HepG2 (cell line): ENCODE data around the gene MYO16. TPM values are rescaled to one million over a fixed set of nuclear protein-coding genes. Genes with fewer than 3 reads are reported as not detected.

Source experiments
- ATAC-seq: fragments of 200-7000 bp; cut with Tn5 transposase; 3 replicates; pipeline ENCODE4 v1.9.1; 2020; ENCODE audit warnings: mild to moderate bottlenecking, moderate library complexity
- BruUV-seq: library from RNA; stranded (reverse); fragments of 400-500 nt; replicated peaks from 2 replicates; lab custom pipeline; 2021; lab: Mats Ljungman, UMichigan
- CTCF ChIA-PET: fragments of 300-600 bp; formaldehyde crosslinking; extraction: SDS; loops from one replicate; lab custom pipeline; 2021; ENCODE audit warnings: low total read pairs, inconsistent platforms, low intra/inter-chr PET ratio; lab: Yijun Ruan, JAX
- POLR2A ChIA-PET: fragments of 350-600 bp; sonication (Branson Sonifier 250); formaldehyde crosslinking; loops from one replicate; lab custom pipeline; 2020; ENCODE audit warnings: antibody characterized with exemption, inconsistent platforms; lab: Yijun Ruan, JAX
- DNase-seq: peaks from one replicate; pipeline ENCODE4 v3.0.0-alpha.2; 2015; ENCODE audit warnings: low spot score
- FAIRE-seq: peaks from 3 replicates; lab custom pipeline; 2011; peaks lifted over from hg19 to GRCh38; lab: Jason Lieb, UNC
- H2AFZ ChIP-seq: one replicate; pipeline ENCODE4 v1.6.1; 2011; ENCODE audit warnings: low read length, inconsistent platforms
- H3K27ac ChIP-seq: fragments of 300-600 bp; 3 replicates; pipeline ENCODE4 v1.8.0; 2011; ENCODE audit warnings: mixed run types, mild to moderate bottlenecking, mixed read lengths, low read length, inconsistent platforms; ENCODE audit not compliant: insufficient read depth; ENCODE audit errors: extremely low read length
- H3K27me3 ChIP-seq, 2 experiments: fragments of 200-600 bp in 1 of 2; 2 replicates in 1 of 2; 3 replicates in 1 of 2; pipeline versions ENCODE4 v1.6.0 to v1.8.0; 2011; ENCODE audit warnings: low read length in 2 of 2, mild to moderate bottlenecking in 2 of 2, moderate library complexity in 2 of 2, inconsistent platforms in 1 of 2; ENCODE audit not compliant: insufficient read depth in 2 of 2, control insufficient read depth in 1 of 2
- H3K36me3 ChIP-seq, 2 experiments: fragments of 200-600 bp in 1 of 2; replicated peaks in 1 of 2; 2 replicates in 1 of 2; 3 replicates in 1 of 2; pipeline versions ENCODE4 v1.5.1 to v1.8.0; 2011; ENCODE audit warnings: low read length in 2 of 2, inconsistent platforms in 1 of 2; ENCODE audit not compliant: insufficient read depth in 2 of 2, control insufficient read depth in 1 of 2
- H3K4me1 ChIP-seq: 2 replicates; pipeline ENCODE4 v1.5.1; 2012; ENCODE audit warnings: low read length, inconsistent platforms; ENCODE audit not compliant: insufficient read depth
- H3K4me2 ChIP-seq: 2 replicates; pipeline ENCODE4 v1.6.0; 2011; ENCODE audit warnings: low read depth, low read length, inconsistent platforms
- H3K4me3 ChIP-seq, 3 experiments: fragments of 200-600 bp in 1 of 3; sonication (generic), shearing (Covaris generic) in 1 of 3; replicated peaks in 1 of 3; 2 replicates each; pipeline ENCODE4 v1.5.1; 2011 to 2016; ENCODE audit warnings: low read length in 3 of 3, inconsistent platforms in 2 of 3, low read depth in 2 of 3, mild to moderate bottlenecking in 2 of 3, control low read depth in 1 of 3, mixed read lengths in 1 of 3; ENCODE audit not compliant: insufficient read depth in 1 of 3
- H3K79me2 ChIP-seq: one replicate; pipeline ENCODE4 v1.6.1; 2011; ENCODE audit warnings: low read length, inconsistent platforms; ENCODE audit not compliant: insufficient read depth
- H3K9ac ChIP-seq: 2 replicates; pipeline ENCODE4 v1.6.0; 2011; ENCODE audit warnings: mild to moderate bottlenecking, low read depth, low read length, inconsistent platforms; ENCODE audit not compliant: insufficient read depth
- H3K9me3 ChIP-seq: 2 replicates; pipeline ENCODE4 v1.5.1; 2012; ENCODE audit warnings: mild to moderate bottlenecking, low read length
- H4K20me1 ChIP-seq: 2 replicates; pipeline ENCODE4 v1.6.0; 2011; ENCODE audit warnings: inconsistent platforms, mild to moderate bottlenecking, low read length, moderate library complexity; ENCODE audit not compliant: insufficient read depth
- FLYWCH1 ChIP-seq: sonication (generic); formaldehyde crosslinking; IDR thresholded peaks from 2 replicates; pipeline ENCODE4 v1.8.1; 2023; ENCODE audit warnings: mild to moderate bottlenecking, missing genetic modification reagents
- STAG1 ChIP-seq: sonication (generic); formaldehyde crosslinking; IDR thresholded peaks from 2 replicates; pipeline ENCODE4 v1.4.0; 2020; ENCODE audit warnings: missing genetic modification reagents
- ZNF224 ChIP-seq: sonication (generic); formaldehyde crosslinking; IDR thresholded peaks from 2 replicates; pipeline ENCODE4 v1.5.0; 2020; ENCODE audit warnings: mild to moderate bottlenecking, missing genetic modification reagents
- WGBS: methylation state at CpG from one replicate; pipeline ENCODE4 v1.1.6; 2017; ENCODE audit warnings: low lambda C conversion rate; 5-methylcytosine and 5-hydroxymethylcytosine counted together
- in situ Hi-C: cut with HindIII; loops from 2 replicates; pipeline ENCODE4 v1.10.0; 2017; ENCODE audit warnings: low pct_unique_long_range_greater_than_20kb; ENCODE audit not compliant: extremely low pct_ligation_motif_present
- intact Hi-C: fragments of 100-400 bp; cut with micrococcal nuclease; formaldehyde crosslinking; loops from one replicate; pipeline ENCODE4 v1.10.0; 2022; ENCODE audit not compliant: unreplicated experiment
- polyA plus RNA-seq, 8 experiments: library from polyadenylated mRNA; depleted of rRNA in 3 of 8; stranded (reverse) in 7 of 8; unstranded in 1 of 8; fragments of >200 nt; fragmentation: Illumina TruSeq in 4 of 8; extraction: Trizol in 4 of 8; gene quantifications; 2 replicates each; pipeline versions ENCODE4 v1.2.1 to v1.2.3, GENCODE V29; 2011 to 2016; ENCODE audit warnings: low read depth in 4 of 8, missing spikeins in 1 of 8, mixed read lengths in 1 of 8; ENCODE audit not compliant: insufficient read depth in 1 of 8
- total RNA-seq, 5 experiments: library from RNA; depleted of rRNA; stranded (reverse); fragments of >200 nt; fragmentation: Illumina TruSeq; extraction: Trizol; gene quantifications; 2 replicates each; pipeline ENCODE4 v1.2.3, GENCODE V29; 2016; ENCODE audit warnings: low read depth in 1 of 5
- TF ChIP-seq, protein P1 (sequence below): sonication (generic); formaldehyde crosslinking; IDR thresholded peaks from 2 replicates; pipeline ENCODE4 v1.5.1; 2020; ENCODE audit warnings: missing genetic modification reagents, mild to moderate bottlenecking, borderline replicate concordance
- TF ChIP-seq, protein P2 (sequence below), 2 experiments: IDR thresholded peaks; 2 replicates each; pipeline ENCODE4 v1.6.1; 2011 to 2012; ENCODE audit warnings: low read length in 2 of 2, borderline replicate concordance in 1 of 2, low read depth in 1 of 2, mild to moderate bottlenecking in 1 of 2, moderate library complexity in 1 of 2
- TF ChIP-seq, protein P3 (sequence below): sonication (generic); formaldehyde crosslinking; IDR thresholded peaks from 2 replicates; pipeline ENCODE4 v1.5.0; 2020; ENCODE audit warnings: mild to moderate bottlenecking, missing genetic modification reagents, moderate library complexity

MYO16 gene
- total and polyA plus RNA-seq, 2 of the 13 experiments (the other 11 are each of a cell fraction or from before 2014, with no cell fraction given), result not detected

DNA sequence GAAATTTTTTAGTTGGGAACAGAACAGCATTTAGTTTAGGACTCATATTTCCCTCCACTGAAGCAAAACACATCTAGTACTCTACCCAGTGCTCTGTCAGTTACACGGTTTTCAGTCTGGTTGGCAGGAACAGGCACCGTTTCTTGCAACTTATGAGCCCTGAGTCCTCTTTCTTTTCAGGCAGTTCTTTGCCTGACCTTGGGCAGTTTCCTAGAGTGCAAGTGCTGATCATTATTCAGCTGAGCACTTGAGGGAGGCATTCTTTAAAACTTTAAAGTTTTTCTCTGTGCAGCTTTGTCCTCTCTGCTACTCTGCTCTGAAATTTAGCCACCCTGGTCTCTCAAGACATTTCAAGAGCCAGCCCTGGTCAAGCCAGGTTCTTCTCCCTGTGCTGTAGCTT lies 96.1 kb downstream of the MYO16 start (continued):
- TF ChIP-seq, protein P1, sequence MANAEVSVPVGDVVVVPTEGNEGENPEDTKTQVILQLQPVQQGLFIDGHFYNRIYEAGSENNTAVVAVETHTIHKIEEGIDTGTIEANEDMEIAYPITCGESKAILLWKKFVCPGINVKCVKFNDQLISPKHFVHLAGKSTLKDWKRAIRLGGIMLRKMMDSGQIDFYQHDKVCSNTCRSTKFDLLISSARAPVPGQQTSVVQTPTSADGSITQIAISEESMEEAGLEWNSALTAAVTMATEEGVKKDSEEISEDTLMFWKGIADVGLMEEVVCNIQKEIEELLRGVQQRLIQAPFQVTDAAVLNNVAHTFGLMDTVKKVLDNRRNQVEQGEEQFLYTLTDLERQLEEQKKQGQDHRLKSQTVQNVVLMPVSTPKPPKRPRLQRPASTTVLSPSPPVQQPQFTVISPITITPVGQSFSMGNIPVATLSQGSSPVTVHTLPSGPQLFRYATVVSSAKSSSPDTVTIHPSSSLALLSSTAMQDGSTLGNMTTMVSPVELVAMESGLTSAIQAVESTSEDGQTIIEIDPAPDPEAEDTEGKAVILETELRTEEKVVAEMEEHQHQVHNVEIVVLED, result no peak
- TF ChIP-seq, protein P2, sequence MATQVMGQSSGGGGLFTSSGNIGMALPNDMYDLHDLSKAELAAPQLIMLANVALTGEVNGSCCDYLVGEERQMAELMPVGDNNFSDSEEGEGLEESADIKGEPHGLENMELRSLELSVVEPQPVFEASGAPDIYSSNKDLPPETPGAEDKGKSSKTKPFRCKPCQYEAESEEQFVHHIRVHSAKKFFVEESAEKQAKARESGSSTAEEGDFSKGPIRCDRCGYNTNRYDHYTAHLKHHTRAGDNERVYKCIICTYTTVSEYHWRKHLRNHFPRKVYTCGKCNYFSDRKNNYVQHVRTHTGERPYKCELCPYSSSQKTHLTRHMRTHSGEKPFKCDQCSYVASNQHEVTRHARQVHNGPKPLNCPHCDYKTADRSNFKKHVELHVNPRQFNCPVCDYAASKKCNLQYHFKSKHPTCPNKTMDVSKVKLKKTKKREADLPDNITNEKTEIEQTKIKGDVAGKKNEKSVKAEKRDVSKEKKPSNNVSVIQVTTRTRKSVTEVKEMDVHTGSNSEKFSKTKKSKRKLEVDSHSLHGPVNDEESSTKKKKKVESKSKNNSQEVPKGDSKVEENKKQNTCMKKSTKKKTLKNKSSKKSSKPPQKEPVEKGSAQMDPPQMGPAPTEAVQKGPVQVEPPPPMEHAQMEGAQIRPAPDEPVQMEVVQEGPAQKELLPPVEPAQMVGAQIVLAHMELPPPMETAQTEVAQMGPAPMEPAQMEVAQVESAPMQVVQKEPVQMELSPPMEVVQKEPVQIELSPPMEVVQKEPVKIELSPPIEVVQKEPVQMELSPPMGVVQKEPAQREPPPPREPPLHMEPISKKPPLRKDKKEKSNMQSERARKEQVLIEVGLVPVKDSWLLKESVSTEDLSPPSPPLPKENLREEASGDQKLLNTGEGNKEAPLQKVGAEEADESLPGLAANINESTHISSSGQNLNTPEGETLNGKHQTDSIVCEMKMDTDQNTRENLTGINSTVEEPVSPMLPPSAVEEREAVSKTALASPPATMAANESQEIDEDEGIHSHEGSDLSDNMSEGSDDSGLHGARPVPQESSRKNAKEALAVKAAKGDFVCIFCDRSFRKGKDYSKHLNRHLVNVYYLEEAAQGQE (IDR thresholded peaks at IDR 0.05; ENCODE audit: borderline replicate concordance in 1 of 2, low read depth in 1 of 2, low read length in 2 of 2), result no peak
- no peak for TF ChIP-seq ZNF224 (CRISPR knock-in tag)

DNA sequence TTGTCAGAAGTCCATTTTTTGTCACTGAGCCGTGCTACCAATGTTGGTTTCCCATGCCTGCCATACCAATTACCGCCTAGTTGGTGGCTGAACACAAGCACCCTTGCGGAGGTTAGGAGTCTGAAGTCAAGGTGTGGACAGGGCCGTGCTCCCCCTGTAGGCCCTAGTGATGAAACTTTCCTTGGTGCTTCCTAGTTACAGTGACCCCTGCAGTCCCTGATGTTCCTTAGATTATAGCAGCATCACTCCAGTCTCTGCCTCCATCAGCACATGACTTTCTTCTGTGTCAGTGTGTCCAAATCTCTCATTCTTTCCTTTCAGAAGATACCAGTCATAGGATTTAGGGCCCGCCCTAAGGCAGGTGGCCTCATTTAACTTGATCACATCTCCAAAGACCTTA lies 99.0 kb downstream of the MYO16 start:
- Histone ChIP-seq H3K27ac (no peak overlapping the region), H3K4me2 (no peak overlapping the region), H3K4me1 (no peaks in the 10 kb centered on the region), H3K4me3 (no peak overlapping the region), H3K27me3 (no peaks in the 10 kb centered on the region; a peak in 1 of 5 replicates), H3K9me3 (no peaks in the 10 kb centered on the region), H3K79me2 (no peaks in the 10 kb centered on the region), H3K36me3 (no peaks in the 10 kb centered on the region), H2AFZ (no peak overlapping the region), H4K20me1 (no peaks in the 10 kb centered on the region), H3K9ac (no peak overlapping the region)
- POLR2A ChIA-PET, result no interaction called here
- WGBS, result 8% methylated on average over 5 of the region's 5 CpGs
- CTCF ChIA-PET, result no interaction called here
- intact Hi-C loops, result loop anchor here (1.0 kb wide), 1 partner anchor 386 kb away; no protein-coding TSS in a partner anchor
- peak; percentile 33 for DNase-seq
- FAIRE-seq, result no peak
- in situ Hi-C loops, result no loop called here
- no TSS peak for BruUV-seq
- ATAC-seq, result peak; percentile 92
- 0 out of 2 replicates have a peak, but pooled peaks have one; percentile 16 for TF ChIP-seq STAG1 (CRISPR knock-in tag)
- TF ChIP-seq, protein P3, sequence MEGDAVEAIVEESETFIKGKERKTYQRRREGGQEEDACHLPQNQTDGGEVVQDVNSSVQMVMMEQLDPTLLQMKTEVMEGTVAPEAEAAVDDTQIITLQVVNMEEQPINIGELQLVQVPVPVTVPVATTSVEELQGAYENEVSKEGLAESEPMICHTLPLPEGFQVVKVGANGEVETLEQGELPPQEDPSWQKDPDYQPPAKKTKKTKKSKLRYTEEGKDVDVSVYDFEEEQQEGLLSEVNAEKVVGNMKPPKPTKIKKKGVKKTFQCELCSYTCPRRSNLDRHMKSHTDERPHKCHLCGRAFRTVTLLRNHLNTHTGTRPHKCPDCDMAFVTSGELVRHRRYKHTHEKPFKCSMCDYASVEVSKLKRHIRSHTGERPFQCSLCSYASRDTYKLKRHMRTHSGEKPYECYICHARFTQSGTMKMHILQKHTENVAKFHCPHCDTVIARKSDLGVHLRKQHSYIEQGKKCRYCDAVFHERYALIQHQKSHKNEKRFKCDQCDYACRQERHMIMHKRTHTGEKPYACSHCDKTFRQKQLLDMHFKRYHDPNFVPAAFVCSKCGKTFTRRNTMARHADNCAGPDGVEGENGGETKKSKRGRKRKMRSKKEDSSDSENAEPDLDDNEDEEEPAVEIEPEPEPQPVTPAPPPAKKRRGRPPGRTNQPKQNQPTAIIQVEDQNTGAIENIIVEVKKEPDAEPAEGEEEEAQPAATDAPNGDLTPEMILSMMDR (CRISPR knock-in tag), result peak; percentile 30; the same call in 1 of the 2 replicates
- no peak for TF ChIP-seq FLYWCH1
- TF ChIP-seq, all 625 proteins: peak for 2
